Neural cell (in vitro differentiated cells): Measurements from ENCODE around the gene CAP2. TPM values are rescaled to one million over a fixed set of nuclear protein-coding genes. Genes with fewer than 3 reads are reported as not detected.

ENCODE experiments used
- H2AFZ ChIP-seq: fragments of 200-600, 300-800 bp; sonication (generic), shearing (Covaris generic); 2 replicates; pipeline ENCODE4 v1.6.0; 2014; ENCODE audit warnings: low read depth, mild to moderate bottlenecking, antibody characterized with exemption, low read length, moderate library complexity
- H3F3A ChIP-seq: fragments of 200-600 bp; shearing (Covaris generic); 2 replicates; pipeline ENCODE4 v1.6.1; 2016; ENCODE audit warnings: mild to moderate bottlenecking, moderate library complexity, mixed read lengths, antibody characterized with exemption, low read length; ENCODE audit not compliant: insufficient read depth, poor library complexity, severe bottlenecking
- H3K27ac ChIP-seq: fragments of 200-600, 300-800 bp; sonication (generic), shearing (Covaris generic); 2 replicates; pipeline ENCODE4 v1.5.1; 2014; ENCODE audit warnings: mild to moderate bottlenecking, low read length, moderate library complexity
- H3K27me3 ChIP-seq: fragments of 300-800, 200-600 bp; sonication (generic), shearing (Covaris generic); 2 replicates; pipeline ENCODE4 v1.6.0; 2014; ENCODE audit warnings: mild to moderate bottlenecking, low read depth, low read length, moderate library complexity; ENCODE audit not compliant: insufficient read depth
- H3K36me3 ChIP-seq: fragments of 300-800, 200-600 bp; sonication (generic), shearing (Covaris generic); 2 replicates; pipeline ENCODE4 v1.5.1; 2014; ENCODE audit warnings: mild to moderate bottlenecking, antibody characterized with exemption, low read length, moderate library complexity; ENCODE audit not compliant: insufficient read depth
- H3K4me2 ChIP-seq: fragments of 300-800, 200-600 bp; sonication (generic), shearing (Covaris generic); 2 replicates; pipeline ENCODE4 v1.6.0; 2014; ENCODE audit warnings: mild to moderate bottlenecking, low read length
- H3K4me3 ChIP-seq: fragments of 300-800, 200-600 bp; sonication (generic), shearing (Covaris generic); 2 replicates; pipeline ENCODE4 v1.5.1; 2014; ENCODE audit warnings: mild to moderate bottlenecking, low read length, moderate library complexity
- H3K79me2 ChIP-seq: fragments of 200-600 bp; shearing (Covaris generic); replicated peaks from 2 replicates; pipeline ENCODE4 v1.6.0; 2014; ENCODE audit warnings: mild to moderate bottlenecking, low read length, moderate library complexity; ENCODE audit not compliant: insufficient read depth
- H3K9ac ChIP-seq: fragments of 300-800, 200-600 bp; sonication (generic), shearing (Covaris generic); 2 replicates; pipeline ENCODE4 v1.6.1; 2016; ENCODE audit warnings: mild to moderate bottlenecking, low read length, mixed read lengths
- H3K9me2 ChIP-seq: fragments of 200-600 bp; shearing (Covaris generic); 2 replicates; pipeline ENCODE4 v1.6.1; 2016; ENCODE audit warnings: mild to moderate bottlenecking, low read length, mixed read lengths; ENCODE audit not compliant: insufficient read depth
- H3K9me3 ChIP-seq: fragments of 200-600, 300-800 bp; sonication (generic), shearing (Covaris generic); 2 replicates; pipeline ENCODE4 v1.6.1; 2016; ENCODE audit warnings: mild to moderate bottlenecking, mixed run types, low read length, moderate library complexity, mixed read lengths
- H4K20me1 ChIP-seq: fragments of 200-600 bp; shearing (Covaris generic); 2 replicates; pipeline ENCODE4 v1.6.1; 2016; ENCODE audit warnings: mild to moderate bottlenecking, mixed run types; ENCODE audit not compliant: insufficient read depth
- CTCF ChIP-seq: fragments of 450-650 bp; IDR thresholded peaks from 2 replicates; pipeline ENCODE4 v1.5.1; 2014; ENCODE audit warnings: antibody characterized with exemption, mild to moderate bottlenecking, moderate library complexity; ENCODE audit not compliant: poor library complexity, severe bottlenecking
- EP300 ChIP-seq: fragments of 450-650 bp; conservative IDR thresholded peaks from 2 replicates; pipeline ENCODE4 v1.6.1; 2014; ENCODE audit warnings: antibody characterized with exemption, mild to moderate bottlenecking, moderate library complexity; ENCODE audit not compliant: poor library complexity, severe bottlenecking
- EZH2 ChIP-seq: fragments of 200-600, 300-800 bp; shearing (Covaris generic), sonication (generic); IDR thresholded peaks from 2 replicates; pipeline ENCODE4 v1.6.1; 2014; ENCODE audit warnings: antibody characterized with exemption, low read length, borderline replicate concordance, mild to moderate bottlenecking; ENCODE audit not compliant: insufficient read depth, poor library complexity, severe bottlenecking
- MXI1 ChIP-seq: fragments of 450-650 bp; conservative IDR thresholded peaks from 2 replicates; pipeline ENCODE4 v1.6.1; 2014; ENCODE audit warnings: antibody characterized with exemption, mild to moderate bottlenecking; ENCODE audit not compliant: poor library complexity, severe bottlenecking
- POLR2AphosphoS5 ChIP-seq: IDR thresholded peaks from 2 replicates; pipeline ENCODE4 v1.6.1; 2012
- RAD21 ChIP-seq: fragments of 450-650 bp; conservative IDR thresholded peaks from 2 replicates; pipeline ENCODE4 v1.6.1; 2014; ENCODE audit warnings: antibody characterized with exemption, mild to moderate bottlenecking, moderate library complexity
- REST ChIP-seq: IDR thresholded peaks from 2 replicates; pipeline ENCODE4 v1.6.1; 2012; ENCODE audit warnings: borderline replicate concordance
- SMC3 ChIP-seq: fragments of 450-650 bp; conservative IDR thresholded peaks from 2 replicates; pipeline ENCODE4 v1.6.1; 2014; ENCODE audit warnings: antibody characterized with exemption, mild to moderate bottlenecking, moderate library complexity; ENCODE audit not compliant: poor library complexity
- TAF1 ChIP-seq: IDR thresholded peaks from 2 replicates; pipeline ENCODE4 v1.6.1; 2012; ENCODE audit warnings: low read depth
- polyA plus RNA-seq: library from polyadenylated mRNA; depleted of rRNA; stranded (reverse); fragments of >200 nt; gene quantifications from 2 replicates; pipeline ENCODE4 v1.2.3, GENCODE V29; 2014

CAP2 gene
- polyA plus RNA-seq, 1 donor from 2014 or later, result 13.4 TPM

GRCh38 chr6:17574866-17575560 is 181.6 kb downstream of the CAP2 start:
- no peaks in the 10 kb centered on the region for H3K36me3 ChIP-seq

GRCh38 chr6:17577059-17577458 is 183.7 kb downstream of the CAP2 start:
- Histone ChIP-seq H3K4me2 (no peak overlapping the region), H3K9me2 (no peaks in the 10 kb centered on the region), H3K9ac (no peak overlapping the region), H3K36me3 (no peaks in the 10 kb centered on the region), H3K27ac (no peak overlapping the region), H3K9me3 (no peaks in the 10 kb centered on the region), H3K4me3 (no peak overlapping the region), H3F3A (no peaks in the 10 kb centered on the region), H3K27me3 (no peaks in the 10 kb centered on the region), H3K79me2 (no peaks in the 10 kb centered on the region), H4K20me1 (no peaks in the 10 kb centered on the region), H2AFZ (no peak overlapping the region)
- no peak for TF ChIP-seq RAD21
- no peak for TF ChIP-seq REST
- TF ChIP-seq SMC3, result no peak
- TF ChIP-seq CTCF, result no peak
- TF ChIP-seq EP300, result no peak

More at GRCh38 chr6:17574866-17575560, 181.6 kb downstream of the CAP2 start:
- Histone ChIP-seq H3K4me3 (no peak overlapping the region), H3K9me2 (no peaks in the 10 kb centered on the region), H3K4me2 (no peak overlapping the region), H3K9me3 (no peaks in the 10 kb centered on the region), H3K27me3 (no peaks in the 10 kb centered on the region), H3K79me2 (no peaks in the 10 kb centered on the region), H3K27ac (no peak overlapping the region), H3K9ac (no peak overlapping the region), H2AFZ (no peak overlapping the region), H3F3A (no peaks in the 10 kb centered on the region), H4K20me1 (no peaks in the 10 kb centered on the region)
- TF ChIP-seq CTCF (no peak), EP300 (no peak), POLR2AphosphoS5 (no peak), MXI1 (no peak), RAD21 (no peak), TAF1 (no peak), REST (no peak), EZH2 (no peak), SMC3 (no peak)
